NCI-H1092 treated with DMSO at 0.1 percent for 48 hours (cell line): ENCODE measurements around the gene OTOS.
A peak's percentile ranks its signal among the peaks of the same experiment; 100 is the strongest.

ENCODE experiments used
- DNase-seq: peaks from one replicate; lab custom pipeline; 2025; lab: John Stamatoyannopoulos, UW

OTOS gene

DNA sequence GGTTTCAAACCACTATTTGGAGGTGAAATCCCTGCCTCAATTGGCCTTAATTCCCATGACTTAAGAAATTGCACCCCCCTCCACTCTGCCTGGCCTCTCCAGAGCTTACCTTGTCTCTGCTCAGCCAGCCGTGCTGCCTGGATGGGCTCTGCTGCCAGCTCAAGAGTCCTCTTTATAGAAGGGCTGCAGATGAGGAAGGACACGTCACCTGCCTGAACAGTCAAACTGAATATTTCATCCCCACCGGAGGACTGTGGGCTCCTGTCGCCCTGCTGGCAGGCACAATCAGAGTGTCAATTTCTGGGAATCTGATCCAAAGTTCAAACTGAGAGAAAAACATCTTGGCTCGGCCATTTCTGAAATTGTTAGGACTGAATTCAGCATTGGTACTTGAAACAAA is at the start of gene OTOS:
Gene OTOS, minus strand, starts transcription at position 148 of the 400 bp plus-strand sequence. CDS start 332 bp downstream, outside the sequence.
- DNase-seq, result peak; percentile 46

DNA sequence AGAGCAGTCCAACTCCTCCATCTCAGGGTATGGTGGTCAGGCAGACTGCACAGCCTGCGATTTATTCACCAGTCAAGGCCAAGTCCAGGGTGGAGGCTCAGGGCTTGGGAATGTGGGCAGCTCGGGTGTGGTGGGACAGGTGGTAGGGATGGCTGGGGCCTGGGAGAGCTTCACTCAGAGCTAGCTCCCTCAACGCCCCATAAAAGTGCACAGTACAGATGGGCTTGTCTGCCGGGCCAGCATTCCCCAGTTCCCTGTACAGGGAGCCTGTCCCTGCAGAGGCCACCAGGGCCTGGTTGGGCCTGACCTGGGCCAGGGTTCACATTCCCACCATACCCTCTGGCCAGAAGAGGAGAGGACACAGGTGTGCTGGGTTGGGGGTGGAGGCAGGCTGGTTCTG is 49.2 kb upstream of the OTOS start:
- no peak for DNase-seq

DNA sequence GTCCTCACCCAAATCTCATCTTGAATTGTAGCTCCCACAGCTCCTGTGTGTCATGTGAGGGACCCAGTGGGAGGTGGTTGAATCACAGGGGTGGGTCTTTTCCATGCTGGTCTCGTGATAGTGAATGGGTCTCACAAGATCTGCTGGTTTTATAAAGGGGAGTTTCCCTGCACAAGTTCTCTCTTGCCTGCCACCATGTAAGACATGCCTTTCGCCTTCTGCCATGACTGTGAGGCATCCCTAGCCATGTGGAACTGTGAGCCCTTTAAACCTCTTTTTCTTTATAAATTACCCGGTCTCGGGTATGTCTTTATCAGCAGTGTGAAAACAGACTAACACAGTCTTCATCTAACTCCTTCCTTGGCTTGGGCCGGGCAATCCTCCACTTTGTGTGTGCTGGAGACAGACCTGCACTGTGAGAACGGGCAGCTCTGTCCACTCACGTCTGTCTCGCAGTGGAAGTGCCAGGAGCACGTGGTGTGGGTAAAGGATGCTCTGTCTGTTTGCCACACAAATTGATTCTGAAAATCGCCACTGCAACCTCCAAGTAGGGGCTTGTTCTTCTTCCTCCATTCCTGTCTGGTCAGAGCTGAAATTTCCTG is 47.6 kb upstream of the OTOS start:
- DNase-seq, result no peak

GRCh38 chr2:240186191-240186725 is 45.8 kb upstream of the OTOS start:
- no peak for DNase-seq

GRCh38 chr2:240184656-240185055 is 44.2 kb upstream of the OTOS start:
- DNase-seq, result no peak

- DNase-seq, result no peak
These were observed 43.6 kb upstream of the OTOS start for GRCh38 chr2:240183875-240184590.

DNA sequence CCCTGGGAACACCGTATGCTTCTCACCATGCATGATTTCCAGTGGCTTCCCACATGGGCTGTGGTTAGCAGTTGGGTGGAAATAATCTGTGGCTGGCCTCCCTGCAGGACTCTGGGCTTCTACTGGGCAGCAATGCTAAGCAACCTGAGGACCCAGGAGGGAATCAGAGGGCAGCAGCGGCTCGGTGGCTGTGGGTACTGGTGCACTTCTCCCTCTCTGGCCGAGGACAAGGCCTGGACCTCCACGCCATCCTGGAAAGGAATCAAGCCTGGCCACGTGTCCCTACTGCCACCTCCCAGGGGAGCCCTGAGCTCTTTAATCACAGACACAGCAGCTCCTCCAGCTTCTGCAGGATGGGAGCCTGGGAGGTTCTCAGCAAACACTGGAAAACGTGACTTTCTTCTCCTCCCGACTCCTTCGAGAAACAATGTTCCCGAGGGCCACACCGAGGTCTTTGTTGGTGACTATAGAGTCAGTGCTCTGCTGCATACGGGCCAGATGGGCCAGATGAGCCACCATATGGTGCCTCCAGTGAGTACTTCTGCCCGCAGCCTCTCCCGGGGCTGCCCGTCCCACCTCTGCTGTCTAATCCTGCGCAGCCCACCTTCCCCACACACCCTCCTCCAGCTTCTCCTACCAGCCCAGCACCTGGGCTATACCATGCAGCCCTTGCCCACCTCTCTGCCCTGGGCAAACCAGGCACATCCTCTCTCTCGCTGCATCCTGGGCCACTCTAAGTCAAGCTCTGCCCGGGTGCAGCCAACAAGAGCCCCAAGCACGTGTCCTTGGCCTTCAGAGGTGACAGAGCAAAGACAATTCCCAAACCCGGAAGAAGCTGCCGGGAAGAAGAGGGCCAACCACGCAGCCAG is 42.8 kb upstream of the OTOS start:
- DNase-seq, result no peak

DNA sequence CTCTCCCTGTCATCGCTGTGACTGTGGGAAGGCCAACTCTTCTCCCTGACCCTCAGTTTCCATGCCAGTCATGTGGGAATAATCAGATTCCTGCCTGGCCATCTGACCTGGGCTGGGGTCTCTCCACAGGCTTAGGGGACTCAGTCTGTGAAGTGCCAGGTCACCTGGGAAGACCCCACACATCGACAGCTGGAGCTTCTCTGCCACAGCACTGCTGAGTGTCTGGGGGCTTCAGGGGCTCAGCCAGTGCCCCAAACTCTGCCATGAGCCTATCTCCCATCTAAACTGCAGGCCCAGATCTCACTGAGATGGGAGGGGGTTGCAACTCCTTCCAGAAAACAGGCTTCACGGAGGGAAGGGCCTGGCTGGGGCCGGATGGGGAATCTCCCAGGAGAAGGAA is 42.0 kb upstream of the OTOS start:
- no peak for DNase-seq

DNA sequence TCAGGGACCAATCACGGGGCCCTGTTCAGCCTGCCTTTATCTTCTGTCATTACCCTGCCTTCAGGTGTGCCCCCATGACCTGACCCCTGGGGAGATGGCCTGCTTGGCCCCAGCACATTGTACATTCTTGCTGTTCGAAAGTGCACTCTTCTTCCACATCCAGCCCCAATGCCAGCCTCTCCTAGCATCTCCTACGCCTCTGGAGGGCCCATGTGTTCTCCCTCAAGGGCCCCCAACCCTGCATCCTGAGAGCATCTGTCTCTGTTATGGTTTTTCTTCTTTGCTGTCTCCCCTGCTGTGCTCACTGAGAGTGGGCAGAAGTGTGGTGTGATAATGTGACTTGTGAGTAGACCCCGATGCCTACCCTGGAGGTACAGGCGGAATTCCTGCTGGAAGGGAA is 41.5 kb upstream of the OTOS start:
- DNase-seq, result no peak

- no peak for DNase-seq
These were observed 39.6 kb upstream of the OTOS start for GRCh38 chr2:240179941-240180666.

DNA sequence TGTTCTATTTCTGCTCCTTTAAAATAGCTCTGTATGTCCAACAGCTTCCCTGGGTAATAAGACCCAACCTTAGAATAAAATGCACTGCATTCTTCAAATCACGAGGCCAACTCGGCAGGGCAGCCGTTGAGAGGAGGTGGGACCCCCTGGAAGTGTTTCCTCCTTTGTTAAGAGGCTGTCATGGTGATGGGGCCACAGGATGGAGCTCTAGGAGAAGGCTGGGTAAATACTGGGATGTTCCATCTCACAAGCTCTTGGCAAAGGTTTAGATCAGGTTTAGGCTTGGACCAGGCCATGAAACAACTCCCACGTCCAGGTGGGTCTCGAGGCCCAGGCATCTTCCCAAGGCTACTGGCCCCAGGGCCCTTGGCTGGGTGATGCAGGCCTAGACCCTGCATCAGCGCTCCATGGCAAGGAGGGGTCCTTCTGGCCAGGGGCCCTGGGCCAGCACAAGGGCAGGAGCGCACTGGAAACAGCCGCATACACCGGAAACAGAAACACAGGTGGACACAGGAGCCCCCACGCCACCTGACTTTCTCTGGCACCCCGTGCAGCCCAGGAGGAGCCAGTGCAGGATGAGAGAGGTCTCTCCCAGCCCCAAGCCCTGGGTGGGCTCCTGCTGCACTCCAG is 38.8 kb upstream of the OTOS start:
- DNase-seq, result no peak

DNA sequence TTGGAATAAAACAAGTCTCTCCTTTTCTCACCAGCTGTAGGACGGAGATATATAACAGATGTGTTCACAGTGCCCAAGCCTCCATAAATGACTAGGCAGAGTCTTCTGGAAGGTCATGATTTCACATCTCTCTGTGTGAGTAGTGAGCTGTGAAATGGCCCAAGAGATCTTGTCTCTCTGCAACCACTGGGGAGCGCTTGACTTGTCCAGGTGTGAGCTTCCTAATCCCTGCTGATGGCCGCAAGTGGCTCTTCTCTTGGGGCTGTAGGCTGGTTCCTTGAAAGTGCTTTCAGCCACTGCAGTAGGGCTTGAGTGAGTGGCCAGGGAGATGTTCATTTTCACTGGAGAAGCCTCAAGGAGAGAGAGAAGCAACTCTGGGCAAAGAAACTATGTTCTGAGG is 38.1 kb upstream of the OTOS start:
- DNase-seq, result no peak

DNA sequence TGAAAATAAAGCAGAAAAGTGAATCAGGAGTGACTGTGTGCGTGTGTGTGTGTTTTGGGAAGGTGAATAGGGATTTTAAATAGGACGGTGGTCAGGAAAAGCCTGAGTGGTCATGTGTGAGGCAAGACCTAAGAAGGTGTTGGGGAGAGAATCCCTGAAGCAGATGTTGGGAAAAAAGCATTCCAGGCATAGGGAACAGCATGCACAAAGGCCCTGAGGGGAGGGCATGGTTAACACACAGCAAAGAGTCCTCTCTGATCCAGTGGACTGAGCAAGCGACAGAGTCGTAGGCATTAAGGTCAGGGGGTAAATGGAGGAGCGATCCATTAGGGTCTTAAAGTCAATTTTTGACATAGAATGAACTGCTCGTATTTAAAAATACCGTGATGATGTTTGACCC is 34.0 kb upstream of the OTOS start:
- DNase-seq, result no peak

GRCh38 chr2:240172071-240172895 is 31.8 kb upstream of the OTOS start:
- DNase-seq, result no peak

GRCh38 chr2:240170883-240171282 is 30.4 kb upstream of the OTOS start:
- no peak for DNase-seq

- DNase-seq, result no peak
These were observed 29.9 kb upstream of the OTOS start for GRCh38 chr2:240170354-240170735.

- no peak for DNase-seq
These were observed 29.3 kb upstream of the OTOS start for GRCh38 chr2:240169486-240170353.

- DNase-seq, result no peak
These were observed 28.3 kb upstream of the OTOS start for GRCh38 chr2:240168546-240169361.

DNA sequence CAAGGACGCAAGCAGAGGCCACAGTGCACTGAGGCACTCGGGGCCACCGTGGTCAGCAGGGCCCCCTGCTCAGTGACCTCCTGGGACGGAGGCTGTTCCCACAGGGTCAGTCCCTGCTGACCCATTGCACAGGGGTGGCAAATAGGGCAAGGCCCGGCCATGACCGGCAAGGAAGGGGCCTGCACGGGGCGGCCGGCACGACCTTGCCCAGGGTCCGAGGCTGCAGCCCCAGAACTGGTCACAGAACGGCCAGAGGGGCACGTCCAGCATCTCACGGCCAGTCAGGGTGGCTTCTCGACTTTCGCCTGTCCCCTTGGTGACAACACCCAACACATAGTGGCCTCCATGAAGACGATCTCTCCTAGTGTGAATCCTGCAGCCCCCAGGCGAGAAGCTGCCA is 27.6 kb upstream of the OTOS start:
- DNase-seq, result no peak
